Esophagus squamous epithelium (tissue), 4 donors: ENCODE measurements around the gene IP6K2.

Experiments used
- POLR2A ChIP-seq, 4 donors: fragments of 450-650 bp; IDR thresholded peaks; one replicate each; pipeline ENCODE4 v1.6.1; 2017; ENCODE audit warnings: antibody characterized with exemption in 4 of 4, mild to moderate bottlenecking in 4 of 4, moderate library complexity in 3 of 4
- TF ChIP-seq, protein P1 (sequence below), 6 experiments: fragments of 450-650 bp in 4 of 6; fragments of 200-600 bp in 2 of 6; sonication (generic) in 2 of 6; IDR thresholded peaks; one replicate each; pipeline ENCODE4 v1.5.1; 2016 to 2019; ENCODE audit warnings: antibody characterized with exemption in 6 of 6, mild to moderate bottlenecking in 4 of 6, moderate library complexity in 4 of 6

DNA sequence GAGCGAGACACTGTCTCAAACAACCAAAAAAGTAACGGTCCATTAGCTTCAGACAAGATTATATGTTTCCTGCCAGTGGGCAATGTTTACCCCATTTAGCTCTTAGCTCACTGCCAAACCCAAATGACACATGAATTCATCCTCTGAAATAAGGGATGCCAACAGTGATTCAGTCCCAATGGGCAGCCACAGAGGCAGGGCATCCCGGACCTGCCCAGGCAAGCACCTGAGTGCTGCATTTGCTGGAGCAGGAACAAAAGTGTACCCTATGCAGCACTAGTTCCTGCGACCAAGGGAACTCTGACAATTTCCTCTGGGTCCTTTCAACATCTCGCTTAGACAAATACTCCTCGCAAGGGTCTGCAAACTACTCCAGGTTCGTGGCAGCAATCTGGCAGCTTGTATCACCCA lies 8.0 kb downstream of the IP6K2 start:
- no peak for TF ChIP-seq POLR2A (IDR thresholded peaks at IDR 0.05)
- TF ChIP-seq, protein P1, sequence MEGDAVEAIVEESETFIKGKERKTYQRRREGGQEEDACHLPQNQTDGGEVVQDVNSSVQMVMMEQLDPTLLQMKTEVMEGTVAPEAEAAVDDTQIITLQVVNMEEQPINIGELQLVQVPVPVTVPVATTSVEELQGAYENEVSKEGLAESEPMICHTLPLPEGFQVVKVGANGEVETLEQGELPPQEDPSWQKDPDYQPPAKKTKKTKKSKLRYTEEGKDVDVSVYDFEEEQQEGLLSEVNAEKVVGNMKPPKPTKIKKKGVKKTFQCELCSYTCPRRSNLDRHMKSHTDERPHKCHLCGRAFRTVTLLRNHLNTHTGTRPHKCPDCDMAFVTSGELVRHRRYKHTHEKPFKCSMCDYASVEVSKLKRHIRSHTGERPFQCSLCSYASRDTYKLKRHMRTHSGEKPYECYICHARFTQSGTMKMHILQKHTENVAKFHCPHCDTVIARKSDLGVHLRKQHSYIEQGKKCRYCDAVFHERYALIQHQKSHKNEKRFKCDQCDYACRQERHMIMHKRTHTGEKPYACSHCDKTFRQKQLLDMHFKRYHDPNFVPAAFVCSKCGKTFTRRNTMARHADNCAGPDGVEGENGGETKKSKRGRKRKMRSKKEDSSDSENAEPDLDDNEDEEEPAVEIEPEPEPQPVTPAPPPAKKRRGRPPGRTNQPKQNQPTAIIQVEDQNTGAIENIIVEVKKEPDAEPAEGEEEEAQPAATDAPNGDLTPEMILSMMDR (IDR thresholded peaks at IDR 0.05), result no peak
